GM12878 (cell line): ENCODE measurements around the gene ZBTB16. TPM values are rescaled to one million over a fixed set of nuclear protein-coding genes. Genes with fewer than 3 reads are reported as not detected.

ENCODE experiments used
- ATAC-seq: fragments of 200-7000 bp; cut with Tn5 transposase; 3 replicates; pipeline ENCODE4 v1.9.1; 2020; ENCODE audit warnings: mild to moderate bottlenecking, moderate library complexity
- BruUV-seq: library from RNA; stranded (reverse); fragments of 400-500 nt; replicated peaks from 2 replicates; lab custom pipeline; 2021; lab: Mats Ljungman, UMichigan
- CTCF ChIA-PET: fragments of 300-600 bp; sonication (Branson Sonifier 250); formaldehyde crosslinking; extraction: SDS; loops from one replicate; lab custom pipeline; 2021; ENCODE audit warnings: inconsistent platforms; lab: Yijun Ruan, JAX
- POLR2A ChIA-PET: fragments of 350-600 bp; formaldehyde crosslinking; extraction: SDS; loops from one replicate; lab custom pipeline; 2021; ENCODE audit warnings: inconsistent platforms; lab: Charles Lee
- RAD21 ChIA-PET: fragments of 300-600 bp; sonication (Branson Sonifier 250); formaldehyde crosslinking; loops from one replicate; lab custom pipeline; 2023; ENCODE audit warnings: antibody characterized with exemption; ENCODE audit not compliant: unreplicated experiment; lab: Charles Lee
- SMC1A ChIA-PET: fragments of 300-600 bp; sonication (Branson Sonifier 250); formaldehyde crosslinking; loops from one replicate; lab custom pipeline; 2023; ENCODE audit not compliant: unreplicated experiment, uncharacterized antibody; lab: Charles Lee
- DNase-seq: peaks from one replicate; pipeline ENCODE4 v3.0.0-alpha.2; 2011; ENCODE audit warnings: low read depth, low spot score
- FAIRE-seq: peaks from 3 replicates; lab custom pipeline; 2011; peaks lifted over from hg19 to GRCh38; lab: Jason Lieb, UNC
- H2AFZ ChIP-seq: 2 replicates; pipeline ENCODE4 v1.6.0; 2011; ENCODE audit warnings: low read depth, low read length, control low read depth; ENCODE audit not compliant: control insufficient read depth
- H3K27ac ChIP-seq: 2 replicates; pipeline ENCODE4 v1.5.1; 2011; ENCODE audit warnings: control low read depth; ENCODE audit not compliant: control insufficient read depth, insufficient read depth
- H3K27me3 ChIP-seq, 2 experiments: replicated peaks in 1 of 2; 2 replicates each; pipeline versions ENCODE4 v1.6.0 to v1.6.1; 2011; ENCODE audit warnings: low read length in 1 of 2; ENCODE audit not compliant: control insufficient read depth in 2 of 2, insufficient read depth in 2 of 2
- H3K36me3 ChIP-seq, 2 experiments: 2 replicates each; pipeline ENCODE4 v1.5.1; 2011; ENCODE audit warnings: low read length in 1 of 2; ENCODE audit not compliant: control insufficient read depth in 2 of 2, insufficient read depth in 2 of 2
- H3K4me1 ChIP-seq: 2 replicates; pipeline ENCODE4 v1.6.1; 2011; ENCODE audit warnings: mild to moderate bottlenecking, low read length, moderate library complexity, mixed read lengths; ENCODE audit not compliant: control insufficient read depth, insufficient read depth
- H3K4me2 ChIP-seq: 2 replicates; pipeline ENCODE4 v1.6.0; 2011; ENCODE audit warnings: control low read depth; ENCODE audit not compliant: control insufficient read depth, insufficient read depth
- H3K4me3 ChIP-seq: fragments of 200-600 bp; sonication (generic); 2 replicates; pipeline ENCODE4 v1.5.1; 2016
- H3K79me2 ChIP-seq: 2 replicates; pipeline ENCODE4 v1.6.0; 2011; ENCODE audit warnings: low read length; ENCODE audit not compliant: control insufficient read depth, insufficient read depth
- H3K9ac ChIP-seq: 2 replicates; pipeline ENCODE4 v1.8.0; 2011; ENCODE audit warnings: low read length, control low read depth, mixed read lengths; ENCODE audit not compliant: control insufficient read depth, insufficient read depth
- H3K9me3 ChIP-seq: replicated peaks from 3 replicates; pipeline ENCODE4 v1.5.1; 2011; ENCODE audit warnings: mild to moderate bottlenecking, low read length; ENCODE audit not compliant: control insufficient read depth, insufficient read depth
- H4K20me1 ChIP-seq: 2 replicates; pipeline ENCODE4 v1.6.0; 2011; ENCODE audit not compliant: control insufficient read depth, insufficient read depth
- BHLHE40 ChIP-seq, 2 experiments: fragments of 450-650 bp in 1 of 2; IDR thresholded peaks; 2 replicates each; pipeline ENCODE4 v1.6.1; 2011 to 2017; ENCODE audit warnings: low read depth in 2 of 2, borderline replicate concordance in 1 of 2, improper control_type of control experiment in 1 of 2, low read length in 1 of 2, mild to moderate bottlenecking in 1 of 2
- CBX3 ChIP-seq: fragments of 200-600 bp; sonication (generic); IDR thresholded peaks from 2 replicates; pipeline ENCODE4 v1.6.1; 2016; ENCODE audit warnings: low read depth, borderline replicate concordance
- CHD1 ChIP-seq: IDR thresholded peaks from 2 replicates; pipeline ENCODE4 v1.6.1; 2012; ENCODE audit warnings: low read depth, low read length, improper control_type of control experiment
- JUND ChIP-seq: IDR thresholded peaks from 2 replicates; pipeline ENCODE4 v1.6.1; 2012; ENCODE audit warnings: low read depth, mild to moderate bottlenecking, low read length, improper control_type of control experiment, moderate library complexity
- NBN ChIP-seq: fragments of 450-650 bp; IDR thresholded peaks from 2 replicates; pipeline ENCODE4 v1.6.1; 2016
- NR2F1 ChIP-seq: fragments of 450-650 bp; conservative IDR thresholded peaks from 2 replicates; pipeline ENCODE4 v1.6.1; 2017; ENCODE audit warnings: mild to moderate bottlenecking
- NRF1 ChIP-seq: conservative IDR thresholded peaks from 2 replicates; pipeline ENCODE4 v1.6.1; 2011; ENCODE audit warnings: mild to moderate bottlenecking, low read depth, low read length, improper control_type of control experiment
- RCOR1 ChIP-seq: conservative IDR thresholded peaks from 2 replicates; pipeline ENCODE4 v1.6.1; 2012; ENCODE audit warnings: low read depth, low read length, improper control_type of control experiment
- SIX5 ChIP-seq: IDR thresholded peaks from 2 replicates; pipeline ENCODE4 v1.6.1; 2011; ENCODE audit warnings: mild to moderate bottlenecking, low read depth, low read length, moderate library complexity; ENCODE audit not compliant: severe bottlenecking
- SMARCA5 ChIP-seq: fragments of 450-650 bp; IDR thresholded peaks from 2 replicates; pipeline ENCODE4 v1.6.1; 2017; ENCODE audit warnings: mild to moderate bottlenecking
- SUZ12 ChIP-seq: fragments of 200-600 bp; sonication (generic); IDR thresholded peaks from one replicate; pipeline ENCODE4 v1.6.1; 2018; ENCODE audit warnings: antibody characterized with exemption, mild to moderate bottlenecking; ENCODE audit not compliant: unreplicated experiment
- TBL1XR1 ChIP-seq: IDR thresholded peaks from 2 replicates; pipeline ENCODE4 v1.6.1; 2012; ENCODE audit warnings: low read depth, low read length, improper control_type of control experiment
- ZNF217 ChIP-seq: fragments of 450-650 bp; IDR thresholded peaks from 2 replicates; pipeline ENCODE4 v1.6.1; 2017; ENCODE audit warnings: antibody characterized with exemption, mild to moderate bottlenecking
- WGBS: methylation state at CpG from one replicate; pipeline ENCODE4 v1.1.6; 2016; ENCODE audit warnings: low lambda C conversion rate; ENCODE audit not compliant: insufficient replicate concordance, insufficient coverage; ENCODE audit errors: missing lambda C conversion rate; 5-methylcytosine and 5-hydroxymethylcytosine counted together
- in situ Hi-C: fragments of 300-500 bp; cut with MboI; formaldehyde crosslinking; loops from 9 replicates; pipeline ENCODE4 v1.14.3; 2018; ENCODE audit warnings: mixed read lengths
- intact Hi-C: fragments of 100-400 bp; cut with micrococcal nuclease; formaldehyde crosslinking; loops from one replicate; pipeline ENCODE4 v1.14.2; 2022; ENCODE audit not compliant: unreplicated experiment
- polyA plus RNA-seq, 11 experiments: library from polyadenylated mRNA; depleted of rRNA in 4 of 11; unstranded in 6 of 11; stranded (reverse) in 5 of 11; fragments of >200 nt; fragmentation: Nextera tagmentation in 4 of 11; fragmentation: Illumina TruSeq in 1 of 11; extraction: Ambion mirVana in 4 of 11; extraction: Trizol in 1 of 11; gene quantifications; 1 replicate in 1 of 11; 2 replicates in 10 of 11; pipeline versions ENCODE4 v1.2.1 to v1.2.3, GENCODE V29; 2011 to 2016; ENCODE audit warnings: inconsistent platforms in 2 of 11, missing spikeins in 2 of 11, low read depth in 1 of 11
- total RNA-seq, 4 experiments: library from RNA; depleted of rRNA in 3 of 4; stranded (reverse); fragments of >200 nt in 3 of 4; fragmentation: Illumina TruSeq in 1 of 4; extraction: Trizol in 1 of 4; gene quantifications; 2 replicates each; pipeline versions ENCODE4 v1.2.1 to v1.2.3, GENCODE V29; 2013 to 2021
- TF ChIP-seq, protein P1 (sequence below): fragments of 450-650 bp; IDR thresholded peaks from 2 replicates; pipeline ENCODE4 v1.6.1; 2018; ENCODE audit warnings: mild to moderate bottlenecking, low read depth, moderate library complexity; ENCODE audit not compliant: partially characterized antibody
- TF ChIP-seq, protein P2 (sequence below): IDR thresholded peaks from 2 replicates; pipeline ENCODE4 v1.6.1; 2012; ENCODE audit warnings: low read length, inconsistent platforms
- TF ChIP-seq, protein P3 (sequence below): fragments of 450-650 bp; conservative IDR thresholded peaks from 2 replicates; pipeline ENCODE4 v1.6.1; 2017; ENCODE audit warnings: mild to moderate bottlenecking, moderate library complexity
- TF ChIP-seq, protein P4 (sequence below): fragments of 450-650 bp; formaldehyde crosslinking; IDR thresholded peaks from 2 replicates; pipeline ENCODE4 v1.4.0; 2022; ENCODE audit warnings: mild to moderate bottlenecking, moderate library complexity

Gene ZBTB16
- total and polyA plus RNA-seq, 10 of the 15 experiments (the other 5 are each of a cell fraction or from before 2014, with no cell fraction given) = 0.38 TPM; not detected in 9

DNA sequence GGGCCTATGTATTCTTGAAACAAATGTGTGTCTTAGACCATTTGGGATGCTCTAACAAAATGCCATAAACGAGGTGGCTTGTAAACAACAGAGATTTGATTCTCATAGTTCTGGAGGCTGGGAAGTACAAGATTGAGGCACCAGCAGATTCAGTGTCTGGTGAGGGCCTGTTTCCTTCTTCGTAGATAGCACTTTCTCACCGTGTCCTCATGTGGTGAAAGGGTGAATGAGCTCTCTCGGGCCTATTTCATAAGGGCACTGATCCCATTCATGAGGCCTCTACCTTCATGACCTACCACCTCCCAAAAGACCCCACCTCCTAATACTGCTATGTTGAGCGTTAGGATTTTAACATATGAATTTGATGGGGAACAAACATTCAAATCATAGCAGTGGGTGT, 230.3 kb downstream of the ZBTB16 start:
- no peak overlapping the region for H3K27ac ChIP-seq
- FAIRE-seq (no peak), ATAC-seq (no peak), DNase-seq (no peak)
- RAD21 ChIA-PET = no interaction called here
- H3K9ac ChIP-seq = no peak overlapping the region
- H4K20me1 ChIP-seq = no peaks in the 10 kb centered on the region
- no peaks in the 10 kb centered on the region for H3K79me2 ChIP-seq
- SMC1A ChIA-PET = no interaction called here
- H3K4me1 ChIP-seq = no peaks in the 10 kb centered on the region
- BruUV-seq = no TSS peak
- H3K4me2 ChIP-seq = no peak overlapping the region
- H2AFZ ChIP-seq = no peak overlapping the region
- H3K36me3 ChIP-seq = no peaks in the 10 kb centered on the region
- H3K27me3 ChIP-seq = peaks cover 0 to 2% of the 10 kb centered on the region in 2 experiments; a peak in 2 of 4 replicates
- POLR2A ChIA-PET = no interaction called here
- no peak overlapping the region for H3K4me3 ChIP-seq
- in situ Hi-C loops (no loop called here), intact Hi-C loops (no loop called here)
- WGBS = 45% methylated on average over 5 of the region's 5 CpGs
- CTCF ChIA-PET = no interaction called here
- H3K9me3 ChIP-seq = no peaks in the 10 kb centered on the region
- TF ChIP-seq NBN (no peak), SUZ12 (no peak), JUND (no peak), RCOR1 (no peak), ZNF217 (no peak), NRF1 (no peak), CBX3 (no peak), CHD1 (no peak), NR2F1 (no peak), BHLHE40 (IDR thresholded peaks at IDR 0.05; ENCODE audit: borderline replicate concordance in 1 of 2, low read depth in 2 of 2, low read length in 1 of 2) (no peak), SMARCA5 (no peak), TBL1XR1 (no peak), SIX5 (no peak)
- TF ChIP-seq, protein P1, sequence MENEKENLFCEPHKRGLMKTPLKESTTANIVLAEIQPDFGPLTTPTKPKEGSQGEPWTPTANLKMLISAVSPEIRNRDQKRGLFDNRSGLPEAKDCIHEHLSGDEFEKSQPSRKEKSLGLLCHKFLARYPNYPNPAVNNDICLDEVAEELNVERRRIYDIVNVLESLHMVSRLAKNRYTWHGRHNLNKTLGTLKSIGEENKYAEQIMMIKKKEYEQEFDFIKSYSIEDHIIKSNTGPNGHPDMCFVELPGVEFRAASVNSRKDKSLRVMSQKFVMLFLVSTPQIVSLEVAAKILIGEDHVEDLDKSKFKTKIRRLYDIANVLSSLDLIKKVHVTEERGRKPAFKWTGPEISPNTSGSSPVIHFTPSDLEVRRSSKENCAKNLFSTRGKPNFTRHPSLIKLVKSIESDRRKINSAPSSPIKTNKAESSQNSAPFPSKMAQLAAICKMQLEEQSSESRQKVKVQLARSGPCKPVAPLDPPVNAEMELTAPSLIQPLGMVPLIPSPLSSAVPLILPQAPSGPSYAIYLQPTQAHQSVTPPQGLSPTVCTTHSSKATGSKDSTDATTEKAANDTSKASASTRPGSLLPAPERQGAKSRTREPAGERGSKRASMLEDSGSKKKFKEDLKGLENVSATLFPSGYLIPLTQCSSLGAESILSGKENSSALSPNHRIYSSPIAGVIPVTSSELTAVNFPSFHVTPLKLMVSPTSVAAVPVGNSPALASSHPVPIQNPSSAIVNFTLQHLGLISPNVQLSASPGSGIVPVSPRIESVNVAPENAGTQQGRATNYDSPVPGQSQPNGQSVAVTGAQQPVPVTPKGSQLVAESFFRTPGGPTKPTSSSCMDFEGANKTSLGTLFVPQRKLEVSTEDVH = no peak
- TF ChIP-seq, protein P2, sequence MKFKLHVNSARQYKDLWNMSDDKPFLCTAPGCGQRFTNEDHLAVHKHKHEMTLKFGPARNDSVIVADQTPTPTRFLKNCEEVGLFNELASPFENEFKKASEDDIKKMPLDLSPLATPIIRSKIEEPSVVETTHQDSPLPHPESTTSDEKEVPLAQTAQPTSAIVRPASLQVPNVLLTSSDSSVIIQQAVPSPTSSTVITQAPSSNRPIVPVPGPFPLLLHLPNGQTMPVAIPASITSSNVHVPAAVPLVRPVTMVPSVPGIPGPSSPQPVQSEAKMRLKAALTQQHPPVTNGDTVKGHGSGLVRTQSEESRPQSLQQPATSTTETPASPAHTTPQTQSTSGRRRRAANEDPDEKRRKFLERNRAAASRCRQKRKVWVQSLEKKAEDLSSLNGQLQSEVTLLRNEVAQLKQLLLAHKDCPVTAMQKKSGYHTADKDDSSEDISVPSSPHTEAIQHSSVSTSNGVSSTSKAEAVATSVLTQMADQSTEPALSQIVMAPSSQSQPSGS = no peak
- TF ChIP-seq, protein P3, sequence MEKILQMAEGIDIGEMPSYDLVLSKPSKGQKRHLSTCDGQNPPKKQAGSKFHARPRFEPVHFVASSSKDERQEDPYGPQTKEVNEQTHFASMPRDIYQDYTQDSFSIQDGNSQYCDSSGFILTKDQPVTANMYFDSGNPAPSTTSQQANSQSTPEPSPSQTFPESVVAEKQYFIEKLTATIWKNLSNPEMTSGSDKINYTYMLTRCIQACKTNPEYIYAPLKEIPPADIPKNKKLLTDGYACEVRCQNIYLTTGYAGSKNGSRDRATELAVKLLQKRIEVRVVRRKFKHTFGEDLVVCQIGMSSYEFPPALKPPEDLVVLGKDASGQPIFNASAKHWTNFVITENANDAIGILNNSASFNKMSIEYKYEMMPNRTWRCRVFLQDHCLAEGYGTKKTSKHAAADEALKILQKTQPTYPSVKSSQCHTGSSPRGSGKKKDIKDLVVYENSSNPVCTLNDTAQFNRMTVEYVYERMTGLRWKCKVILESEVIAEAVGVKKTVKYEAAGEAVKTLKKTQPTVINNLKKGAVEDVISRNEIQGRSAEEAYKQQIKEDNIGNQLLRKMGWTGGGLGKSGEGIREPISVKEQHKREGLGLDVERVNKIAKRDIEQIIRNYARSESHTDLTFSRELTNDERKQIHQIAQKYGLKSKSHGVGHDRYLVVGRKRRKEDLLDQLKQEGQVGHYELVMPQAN = no peak
- TF ChIP-seq, protein P4, sequence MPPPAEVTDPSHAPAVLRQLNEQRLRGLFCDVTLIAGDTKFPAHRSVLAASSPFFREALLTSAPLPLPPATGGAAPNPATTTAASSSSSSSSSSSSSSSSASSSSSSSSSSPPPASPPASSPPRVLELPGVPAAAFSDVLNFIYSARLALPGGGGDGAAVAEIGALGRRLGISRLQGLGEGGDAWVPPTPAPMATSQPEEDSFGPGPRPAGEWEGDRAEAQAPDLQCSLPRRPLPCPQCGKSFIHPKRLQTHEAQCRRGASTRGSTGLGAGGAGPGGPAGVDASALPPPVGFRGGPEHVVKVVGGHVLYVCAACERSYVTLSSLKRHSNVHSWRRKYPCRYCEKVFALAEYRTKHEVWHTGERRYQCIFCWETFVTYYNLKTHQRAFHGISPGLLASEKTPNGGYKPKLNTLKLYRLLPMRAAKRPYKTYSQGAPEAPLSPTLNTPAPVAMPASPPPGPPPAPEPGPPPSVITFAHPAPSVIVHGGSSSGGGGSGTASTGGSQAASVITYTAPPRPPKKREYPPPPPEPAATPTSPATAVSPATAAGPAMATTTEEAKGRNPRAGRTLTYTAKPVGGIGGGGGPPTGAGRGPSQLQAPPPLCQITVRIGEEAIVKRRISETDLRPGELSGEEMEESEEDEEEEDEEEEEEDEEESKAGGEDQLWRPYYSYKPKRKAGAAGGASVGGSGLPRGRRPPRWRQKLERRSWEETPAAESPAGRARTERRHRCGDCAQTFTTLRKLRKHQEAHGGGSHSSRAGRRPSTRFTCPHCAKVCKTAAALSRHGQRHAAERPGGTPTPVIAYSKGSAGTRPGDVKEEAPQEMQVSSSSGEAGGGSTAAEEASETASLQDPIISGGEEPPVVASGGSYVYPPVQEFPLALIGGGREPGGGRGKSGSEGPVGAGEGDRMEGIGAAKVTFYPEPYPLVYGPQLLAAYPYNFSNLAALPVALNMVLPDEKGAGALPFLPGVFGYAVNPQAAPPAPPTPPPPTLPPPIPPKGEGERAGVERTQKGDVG (CRISPR knock-in tag) = no peak
